ENCODE data around the gene NEUROD6. TPM values are rescaled to one million over a fixed set of nuclear protein-coding genes. Genes with fewer than 3 reads are reported as not detected.

Gene NEUROD6
- total RNA-seq, 1 donor from 2014 or later, result not detected

DNA sequence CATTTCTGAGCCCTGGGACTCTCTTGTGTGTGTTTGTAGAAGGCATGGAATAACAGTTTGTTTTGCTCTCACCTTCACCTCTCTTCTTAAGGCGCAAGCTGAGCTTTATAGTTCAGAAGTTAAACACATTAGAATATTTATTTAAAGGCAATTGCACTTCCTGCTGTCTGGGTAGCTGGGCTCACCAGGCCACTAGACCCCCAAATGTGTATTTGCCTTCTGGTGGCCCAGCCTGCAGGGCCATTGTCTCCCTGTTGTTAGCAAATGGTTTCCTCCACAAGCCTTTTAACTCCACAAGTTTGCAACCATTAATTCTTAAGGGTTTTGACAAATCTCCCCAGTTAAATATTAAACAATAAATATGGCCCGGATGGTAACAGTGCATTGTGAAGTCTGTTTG is 31.1 kb upstream of the NEUROD6 start:
- Mint-ChIP-seq H3K27ac (ENCODE audit: unreplicated experiment) (no peak overlapping the region), H3K36me3 (ENCODE audit: low read depth) (no peaks in the 10 kb centered on the region), H3K27me3 (ENCODE audit: low read depth) (peaks cover 45% of the 10 kb centered on the region), H3K4me3 (ENCODE audit: unreplicated experiment) (no peak overlapping the region), H3K9me3 (ENCODE audit: low read depth) (no peaks in the 10 kb centered on the region), H3K4me1 (ENCODE audit: low read depth) (no peaks in the 10 kb centered on the region)
- no peak for DNase-seq (ENCODE audit: low spot score)
- TF ChIP-seq, protein P1, sequence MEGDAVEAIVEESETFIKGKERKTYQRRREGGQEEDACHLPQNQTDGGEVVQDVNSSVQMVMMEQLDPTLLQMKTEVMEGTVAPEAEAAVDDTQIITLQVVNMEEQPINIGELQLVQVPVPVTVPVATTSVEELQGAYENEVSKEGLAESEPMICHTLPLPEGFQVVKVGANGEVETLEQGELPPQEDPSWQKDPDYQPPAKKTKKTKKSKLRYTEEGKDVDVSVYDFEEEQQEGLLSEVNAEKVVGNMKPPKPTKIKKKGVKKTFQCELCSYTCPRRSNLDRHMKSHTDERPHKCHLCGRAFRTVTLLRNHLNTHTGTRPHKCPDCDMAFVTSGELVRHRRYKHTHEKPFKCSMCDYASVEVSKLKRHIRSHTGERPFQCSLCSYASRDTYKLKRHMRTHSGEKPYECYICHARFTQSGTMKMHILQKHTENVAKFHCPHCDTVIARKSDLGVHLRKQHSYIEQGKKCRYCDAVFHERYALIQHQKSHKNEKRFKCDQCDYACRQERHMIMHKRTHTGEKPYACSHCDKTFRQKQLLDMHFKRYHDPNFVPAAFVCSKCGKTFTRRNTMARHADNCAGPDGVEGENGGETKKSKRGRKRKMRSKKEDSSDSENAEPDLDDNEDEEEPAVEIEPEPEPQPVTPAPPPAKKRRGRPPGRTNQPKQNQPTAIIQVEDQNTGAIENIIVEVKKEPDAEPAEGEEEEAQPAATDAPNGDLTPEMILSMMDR (IDR thresholded peaks at IDR 0.05), result no peak

DNA sequence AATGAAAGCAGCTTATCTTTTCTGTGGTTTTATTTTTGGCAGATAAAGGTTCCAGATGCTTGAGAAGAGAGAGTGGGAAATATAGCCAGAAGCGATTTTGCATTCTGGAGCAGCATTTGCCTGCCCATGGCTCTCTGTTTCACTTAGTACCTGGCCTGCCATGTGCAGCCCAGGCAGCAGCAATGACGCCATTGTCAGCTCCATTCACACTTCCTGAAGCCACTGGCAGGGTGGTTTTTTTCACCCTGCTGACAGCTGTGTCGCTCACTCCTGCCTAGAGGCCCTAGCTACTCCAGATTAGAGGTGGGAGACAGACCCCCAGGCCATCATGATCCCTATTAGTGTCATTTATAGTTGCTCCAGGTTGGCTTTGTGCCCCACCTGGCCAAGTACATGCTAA is 30.1 kb upstream of the NEUROD6 start:
- no peaks in the 10 kb centered on the region for H3K4me1 Mint-ChIP-seq (ENCODE audit: low read depth)
- TF ChIP-seq, protein P1 (IDR thresholded peaks at IDR 0.05), result no peak
- DNase-seq (ENCODE audit: low spot score), result no peak
- H3K36me3 Mint-ChIP-seq (ENCODE audit: low read depth), result no peaks in the 10 kb centered on the region
- no peak overlapping the region for H3K27ac Mint-ChIP-seq (ENCODE audit: unreplicated experiment)
- peaks cover 54% of the 10 kb centered on the region for H3K27me3 Mint-ChIP-seq (ENCODE audit: low read depth)
- H3K9me3 Mint-ChIP-seq (ENCODE audit: low read depth), result no peaks in the 10 kb centered on the region
- no peak overlapping the region for H3K4me3 Mint-ChIP-seq (ENCODE audit: unreplicated experiment)

DNA sequence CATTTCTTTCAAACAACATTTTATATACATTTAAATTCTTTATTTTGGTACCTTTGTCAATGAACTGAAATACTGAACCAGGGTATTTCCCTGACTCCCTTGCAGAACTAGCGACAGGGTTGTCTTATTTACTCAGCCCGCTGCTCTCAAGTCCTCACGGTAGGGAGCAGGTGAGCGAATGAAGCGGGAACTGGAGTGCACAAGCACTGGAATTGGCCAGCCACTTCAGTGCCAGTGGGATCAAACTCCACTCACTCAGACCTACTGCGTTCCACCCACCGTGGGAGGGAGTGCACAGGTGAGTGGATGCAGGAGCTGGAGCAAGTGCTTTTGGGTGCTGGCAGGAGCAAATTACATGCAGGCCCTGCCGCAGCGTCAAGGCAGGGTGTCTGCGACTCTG is 28.1 kb upstream of the NEUROD6 start:
- TF ChIP-seq, protein P1 (IDR thresholded peaks at IDR 0.05), result no peak
- Mint-ChIP-seq H3K27me3 (ENCODE audit: low read depth) (peaks cover 56% of the 10 kb centered on the region), H3K36me3 (ENCODE audit: low read depth) (no peaks in the 10 kb centered on the region), H3K4me1 (ENCODE audit: low read depth) (no peaks in the 10 kb centered on the region), H3K4me3 (ENCODE audit: unreplicated experiment) (no peak overlapping the region), H3K27ac (ENCODE audit: unreplicated experiment) (no peak overlapping the region), H3K9me3 (ENCODE audit: low read depth) (no peaks in the 10 kb centered on the region)
- DNase-seq (ENCODE audit: low spot score), result no peak

DNA sequence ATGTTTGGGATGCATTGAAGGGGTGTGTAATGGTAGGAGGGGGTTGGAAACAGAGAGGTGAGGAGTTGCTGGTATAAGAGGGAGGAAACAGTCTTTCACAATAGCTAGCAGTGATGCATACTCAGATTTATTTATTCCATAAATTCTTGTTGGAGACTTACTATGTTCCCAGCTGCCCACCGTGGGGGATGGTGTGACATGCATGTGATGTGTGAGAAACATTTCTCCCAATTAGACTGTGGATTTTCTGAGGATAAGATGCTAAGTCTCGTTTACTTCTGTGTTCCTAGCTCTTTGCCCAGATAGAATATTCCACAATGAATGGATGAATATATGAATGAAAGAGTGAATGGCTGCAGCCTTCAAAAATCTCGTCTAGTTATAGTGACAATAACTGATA is 23.0 kb upstream of the NEUROD6 start:
- Mint-ChIP-seq H3K9me3 (ENCODE audit: low read depth) (no peaks in the 10 kb centered on the region), H3K4me1 (ENCODE audit: low read depth) (no peaks in the 10 kb centered on the region), H3K36me3 (ENCODE audit: low read depth) (no peaks in the 10 kb centered on the region), H3K4me3 (ENCODE audit: unreplicated experiment) (no peak overlapping the region), H3K27ac (ENCODE audit: unreplicated experiment) (no peak overlapping the region), H3K27me3 (ENCODE audit: low read depth) (peaks cover 32% of the 10 kb centered on the region)
- TF ChIP-seq, protein P1 (IDR thresholded peaks at IDR 0.05), result no peak
- no peak for DNase-seq (ENCODE audit: low spot score)

DNA sequence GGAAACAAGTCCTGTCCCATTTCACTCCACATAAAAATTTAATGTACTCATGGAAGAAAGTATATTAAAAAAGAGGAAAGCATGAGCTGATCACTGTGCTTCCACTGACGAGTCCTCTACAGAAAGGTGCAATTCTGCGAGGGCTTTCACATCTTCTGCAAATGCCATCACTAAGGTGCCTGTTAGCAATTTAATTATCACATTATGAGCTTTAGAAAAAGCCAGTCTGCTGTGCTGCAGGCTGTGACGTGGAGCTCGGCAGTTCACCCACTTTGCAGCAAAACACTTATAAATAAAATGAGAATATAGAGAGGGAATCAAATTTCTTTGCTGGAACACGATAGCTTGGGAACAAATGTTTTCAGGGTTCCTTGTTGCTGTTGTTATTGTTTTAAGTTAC is 22.5 kb upstream of the NEUROD6 start:
- TF ChIP-seq, protein P1 (IDR thresholded peaks at IDR 0.05), result no peak
- no peak overlapping the region for H3K4me3 Mint-ChIP-seq (ENCODE audit: unreplicated experiment)
- DNase-seq (ENCODE audit: low spot score), result no peak

More for the DNA sequence above, 22.5 kb upstream of the NEUROD6 start:
- no peaks in the 10 kb centered on the region for H3K9me3 Mint-ChIP-seq (ENCODE audit: low read depth)
- no peaks in the 10 kb centered on the region for H3K36me3 Mint-ChIP-seq (ENCODE audit: low read depth)
- H3K4me1 Mint-ChIP-seq (ENCODE audit: low read depth), result no peaks in the 10 kb centered on the region
- peaks cover 29% of the 10 kb centered on the region for H3K27me3 Mint-ChIP-seq (ENCODE audit: low read depth)
- no peak overlapping the region for H3K27ac Mint-ChIP-seq (ENCODE audit: unreplicated experiment)
